RWPE1 (cell line): Measurements from ENCODE around the gene SLC25A12.

Experiments
- CTCF ChIA-PET: fragments of 350-600 bp; sonication (Branson Sonifier 250); formaldehyde crosslinking; extraction: SDS; loops from one replicate; lab custom pipeline; 2021; lab: Yijun Ruan, JAX
- POLR2A ChIA-PET: fragments of 400-600 bp; formaldehyde crosslinking; extraction: SDS; loops from one replicate; lab custom pipeline; 2020; ENCODE audit warnings: antibody characterized with exemption; ENCODE audit not compliant: low non-redundant PET; lab: Yijun Ruan, JAX
- DNase-seq: peaks from one replicate; pipeline ENCODE4 v3.0.0; 2012; ENCODE audit warnings: low spot score
- H3K27ac ChIP-seq: fragments of 450-650 bp; 2 replicates; pipeline ENCODE4 v1.5.1; 2017
- TF ChIP-seq, protein P1 (sequence below): fragments of 450-650 bp; conservative IDR thresholded peaks from 2 replicates; pipeline ENCODE4 v1.5.1; 2017; ENCODE audit warnings: low read depth, mild to moderate bottlenecking

The SLC25A12 gene

DNA sequence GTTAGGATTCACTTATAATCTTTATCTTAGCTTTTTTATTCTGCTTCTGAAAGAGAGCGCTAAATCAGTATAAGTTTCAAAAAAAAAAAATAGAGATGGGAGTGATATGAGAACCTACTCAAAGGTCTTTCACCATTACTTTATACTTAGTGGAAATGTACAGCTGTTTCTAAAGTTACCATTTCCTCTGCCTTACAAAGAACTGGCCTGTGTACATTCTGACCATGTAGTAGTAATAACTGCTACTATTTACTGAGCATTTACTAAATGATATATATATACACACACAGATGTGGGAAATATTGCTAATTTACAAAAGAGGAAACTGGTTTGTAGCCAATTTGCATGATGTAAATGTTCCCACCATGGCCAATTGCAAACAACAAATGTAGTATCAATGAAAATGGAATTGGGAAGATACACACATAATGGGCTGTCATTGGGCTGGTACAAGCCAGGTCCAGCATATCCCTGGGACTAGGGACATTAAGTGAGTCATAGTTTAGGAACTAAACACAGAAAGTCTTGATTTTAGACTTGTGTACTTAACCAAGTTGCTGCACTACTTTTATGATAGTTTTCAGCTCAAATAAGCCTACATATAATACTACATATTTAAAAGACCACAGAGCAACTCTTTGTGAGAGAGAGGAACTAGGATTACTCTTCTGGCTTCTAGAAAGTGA is 139.6 kb downstream of the SLC25A12 start:
- ChIA-PET CTCF (interaction anchor here (0.6 to 0.7 kb wide), 2 partner anchors 9 to 88 kb away, joined by 3 to 4 read pairs; no protein-coding TSS in a partner anchor), POLR2A (interaction anchor here (0.7 kb wide), 1 partner anchor 840 kb away, joined by 3 read pairs; no protein-coding TSS in a partner anchor)
- TF ChIP-seq, protein P1, sequence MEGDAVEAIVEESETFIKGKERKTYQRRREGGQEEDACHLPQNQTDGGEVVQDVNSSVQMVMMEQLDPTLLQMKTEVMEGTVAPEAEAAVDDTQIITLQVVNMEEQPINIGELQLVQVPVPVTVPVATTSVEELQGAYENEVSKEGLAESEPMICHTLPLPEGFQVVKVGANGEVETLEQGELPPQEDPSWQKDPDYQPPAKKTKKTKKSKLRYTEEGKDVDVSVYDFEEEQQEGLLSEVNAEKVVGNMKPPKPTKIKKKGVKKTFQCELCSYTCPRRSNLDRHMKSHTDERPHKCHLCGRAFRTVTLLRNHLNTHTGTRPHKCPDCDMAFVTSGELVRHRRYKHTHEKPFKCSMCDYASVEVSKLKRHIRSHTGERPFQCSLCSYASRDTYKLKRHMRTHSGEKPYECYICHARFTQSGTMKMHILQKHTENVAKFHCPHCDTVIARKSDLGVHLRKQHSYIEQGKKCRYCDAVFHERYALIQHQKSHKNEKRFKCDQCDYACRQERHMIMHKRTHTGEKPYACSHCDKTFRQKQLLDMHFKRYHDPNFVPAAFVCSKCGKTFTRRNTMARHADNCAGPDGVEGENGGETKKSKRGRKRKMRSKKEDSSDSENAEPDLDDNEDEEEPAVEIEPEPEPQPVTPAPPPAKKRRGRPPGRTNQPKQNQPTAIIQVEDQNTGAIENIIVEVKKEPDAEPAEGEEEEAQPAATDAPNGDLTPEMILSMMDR = no peak
- H3K27ac ChIP-seq = no peak overlapping the region
- no peak for DNase-seq

DNA sequence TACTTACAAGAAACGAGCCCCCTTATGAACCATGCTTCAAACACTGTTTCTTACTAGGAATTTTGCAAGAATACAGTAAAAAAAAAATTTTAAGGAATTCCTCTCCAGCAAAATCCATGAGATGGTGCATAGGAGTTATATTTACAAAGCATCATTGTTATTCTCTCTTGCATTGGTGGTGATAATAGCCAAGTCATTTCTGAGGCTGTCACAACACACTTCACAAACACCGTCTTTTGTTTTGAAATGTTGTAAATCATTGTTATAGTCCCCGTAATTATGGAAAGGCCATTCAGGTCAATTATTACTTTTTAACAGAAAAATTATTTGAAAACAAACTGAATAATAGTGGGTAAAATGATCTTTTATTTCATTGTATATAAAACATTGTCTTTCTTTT is 146.7 kb downstream of the SLC25A12 start:
- DNase-seq = no peak
- TF ChIP-seq, protein P1 = no peak
- CTCF ChIA-PET = no interaction called here
- POLR2A ChIA-PET = no interaction called here
- H3K27ac ChIP-seq = no peak overlapping the region

DNA sequence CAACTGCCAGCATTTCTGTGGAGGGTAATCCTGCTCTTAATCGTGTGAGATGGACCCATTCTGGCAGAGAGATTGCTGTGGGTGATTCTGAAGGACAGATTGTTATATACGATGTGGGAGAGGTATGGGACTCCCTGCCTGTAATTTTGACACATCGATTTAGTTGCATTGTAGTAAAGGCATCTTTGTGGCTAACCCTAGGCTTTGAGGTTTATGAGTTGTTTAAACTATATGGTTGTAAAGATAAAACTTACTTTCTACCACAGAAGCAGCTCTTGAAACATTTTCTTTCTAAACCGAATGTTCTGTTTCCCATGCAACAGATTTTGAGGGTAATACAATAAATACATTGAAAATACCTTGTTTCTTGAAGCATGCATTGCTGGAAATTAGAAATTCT is 148.2 kb downstream of the SLC25A12 start:
- no peak for DNase-seq
- TF ChIP-seq, protein P1 = no peak
- CTCF ChIA-PET = no interaction called here
- POLR2A ChIA-PET = no interaction called here
- H3K27ac ChIP-seq = no peak overlapping the region

DNA sequence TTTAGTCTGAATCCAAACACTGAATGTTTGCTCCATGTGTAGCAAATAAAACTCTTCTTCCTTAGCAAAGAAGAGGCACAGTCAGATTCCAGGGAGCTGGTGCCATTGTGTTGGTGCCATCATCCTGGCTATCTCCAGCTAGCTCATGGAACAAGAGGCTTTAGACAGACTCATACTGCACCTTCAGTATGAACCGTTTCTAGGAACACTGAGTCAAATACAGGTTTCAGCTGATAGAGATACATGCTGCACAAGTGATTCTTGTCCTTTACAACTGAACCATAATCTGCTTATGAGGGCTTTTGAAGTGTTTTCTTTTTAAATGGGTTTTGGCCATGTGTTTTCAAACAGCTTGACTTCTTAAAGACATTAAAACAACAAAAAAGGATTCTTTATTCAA is 148.9 kb downstream of the SLC25A12 start:
- ChIA-PET POLR2A (no interaction called here), CTCF (interaction anchor here (0.6 to 0.9 kb wide), 2 partner anchors 9 to 347 kb away, joined by 4 read pairs; no protein-coding TSS in a partner anchor)
- H3K27ac ChIP-seq = no peak overlapping the region
- TF ChIP-seq, protein P1 = no peak
- DNase-seq = no peak

DNA sequence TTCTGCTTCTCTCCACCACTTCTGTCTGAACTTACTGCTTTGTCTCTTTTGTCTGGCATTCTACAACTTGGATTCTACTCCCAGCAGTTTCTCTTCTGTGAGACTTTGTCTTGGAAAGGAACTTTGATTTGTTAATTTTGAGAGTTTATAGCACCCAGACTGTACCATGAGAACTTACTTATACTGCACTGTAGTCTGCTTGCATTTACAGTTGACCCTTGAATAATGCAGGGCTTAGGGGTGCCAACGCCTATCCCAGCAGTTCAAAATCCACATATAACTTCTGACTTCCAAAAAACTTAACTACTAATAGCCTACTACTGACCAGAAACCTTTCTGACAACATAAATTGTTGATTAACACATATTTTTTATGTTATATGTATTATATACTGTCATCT is 151.3 kb downstream of the SLC25A12 start:
- TF ChIP-seq, protein P1 = no peak
- POLR2A ChIA-PET = no interaction called here
- no peak for DNase-seq
- no peak overlapping the region for H3K27ac ChIP-seq
- CTCF ChIA-PET = no interaction called here

DNA sequence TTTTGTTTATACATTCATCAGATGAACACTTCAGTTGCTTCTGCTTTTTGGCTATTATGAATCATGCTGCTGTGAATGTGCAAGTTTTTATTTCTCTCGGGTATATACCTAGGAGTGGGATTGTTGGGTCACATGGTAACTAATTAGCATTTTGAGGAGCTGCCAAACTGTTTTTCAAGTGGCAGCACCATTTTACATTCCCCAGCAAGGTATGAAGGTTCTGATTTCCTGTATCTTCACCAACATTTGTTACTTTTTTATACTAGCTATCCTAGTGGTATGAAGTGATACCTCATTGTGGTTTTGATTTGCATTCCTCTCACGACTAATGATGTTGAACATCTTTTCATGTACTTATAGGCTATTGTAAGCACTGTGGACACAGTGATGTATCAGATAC is 152.9 kb downstream of the SLC25A12 start:
- H3K27ac ChIP-seq = no peak overlapping the region
- ChIA-PET POLR2A (no interaction called here), CTCF (no interaction called here)
- no peak for DNase-seq
- TF ChIP-seq, protein P1 = no peak
